PFSK-1 (cell line): ENCODE data around the gene IRF5.

Experiments used
- FOXP2 ChIP-seq: optimal IDR thresholded peaks from 2 replicates; pipeline ENCODE3; 2011; ENCODE audit warnings: borderline replicate concordance, control low read depth, inconsistent platforms; ENCODE audit not compliant: insufficient read depth; ENCODE audit errors: extremely low read length, extremely low read depth
- POLR2AphosphoS5 ChIP-seq: IDR thresholded peaks from 2 replicates; pipeline ENCODE4 v1.6.1; 2012; ENCODE audit warnings: low read depth, mild to moderate bottlenecking, control low read depth, low read length, moderate library complexity
- TAF1 ChIP-seq: IDR thresholded peaks from 2 replicates; pipeline ENCODE4 v1.6.1; 2012; ENCODE audit warnings: low read length, control low read depth, borderline replicate concordance; ENCODE audit not compliant: insufficient read depth

DNA sequence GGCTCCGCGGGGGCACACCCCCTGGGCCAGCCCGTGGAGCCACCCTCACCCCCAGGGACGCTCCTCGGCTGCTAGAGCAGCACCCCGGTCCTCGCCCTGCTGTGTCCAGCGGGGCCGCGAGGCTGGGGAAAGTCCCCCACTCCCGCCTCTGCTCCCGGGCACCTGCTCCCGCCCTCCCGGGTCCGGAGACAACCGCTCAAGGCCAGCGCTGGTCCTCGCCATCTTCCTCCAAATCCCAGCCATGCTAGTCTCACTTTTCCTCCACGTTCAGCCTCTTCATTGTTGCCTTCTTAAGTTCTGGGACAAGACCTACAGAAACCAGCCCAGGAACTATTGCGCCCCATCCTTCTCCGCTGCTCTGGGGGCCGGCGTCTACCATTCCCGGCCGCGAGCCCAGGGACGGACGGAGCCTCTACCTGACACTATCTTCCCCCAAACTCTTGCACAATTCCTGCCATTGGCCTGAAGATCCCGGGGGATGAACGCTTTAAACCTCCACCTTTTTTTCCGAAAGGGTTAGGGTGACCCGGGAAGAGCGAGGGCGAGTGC is 22.4 kb upstream of the IRF5 start:
- TF ChIP-seq TAF1 (no peak), POLR2AphosphoS5 (no peak), FOXP2 (no peak)
